K562 (cell line): ENCODE results near the gene CABP7. TPM values are rescaled to one million over a fixed set of nuclear protein-coding genes. Genes with fewer than 3 reads are reported as not detected.

Experiments
- COPS2 ChIP-seq: fragments of 450-650 bp; conservative IDR thresholded peaks from 2 replicates; pipeline ENCODE4 v1.6.1; 2016; ENCODE audit warnings: mild to moderate bottlenecking, moderate library complexity
- ESRRA ChIP-seq: fragments of 450-650 bp; IDR thresholded peaks from 2 replicates; pipeline ENCODE4 v1.6.1; 2014; ENCODE audit warnings: low read depth, mild to moderate bottlenecking, moderate library complexity, borderline replicate concordance
- MCM7 ChIP-seq, 2 experiments: fragments of 450-650 bp; IDR thresholded peaks; 2 replicates each; pipeline ENCODE4 v1.6.1; 2016 to 2018
- NFE2 ChIP-seq: IDR thresholded peaks from 2 replicates; pipeline ENCODE4 v1.6.1; 2014; ENCODE audit warnings: antibody characterized with exemption, low read depth
- PML ChIP-seq: IDR thresholded peaks from 2 replicates; pipeline ENCODE4 v1.6.1; 2012; ENCODE audit warnings: low read length, inconsistent platforms
- RBM15 ChIP-seq: fragments of 200-400 bp; formaldehyde crosslinking; IDR thresholded peaks from 2 replicates; pipeline ENCODE4 v1.6.1; 2018; ENCODE audit warnings: mild to moderate bottlenecking, low read length, moderate library complexity; ENCODE audit not compliant: insufficient read depth
- SMARCB1 ChIP-seq: IDR thresholded peaks from 2 replicates; pipeline ENCODE4 v1.6.1; 2011; ENCODE audit warnings: improper control_type of control experiment, low read depth; ENCODE audit not compliant: insufficient read length
- TSC22D4 ChIP-seq: fragments of 450-650 bp; IDR thresholded peaks from 2 replicates; pipeline ENCODE4 v1.6.1; 2016; ENCODE audit warnings: missing genetic modification characterization, missing biosample characterization, control low read depth
- ZNF586 ChIP-seq: fragments of 450-650 bp; formaldehyde crosslinking; conservative IDR thresholded peaks from 2 replicates; pipeline ENCODE4 v1.4.0; 2020; ENCODE audit warnings: mild to moderate bottlenecking, moderate library complexity
- polyA plus RNA-seq, 8 experiments: library from polyadenylated mRNA; depleted of rRNA in 4 of 8; stranded (reverse) in 5 of 8; unstranded in 3 of 8; fragments of >200 nt; fragmentation: Nextera tagmentation in 2 of 8; fragmentation: Illumina TruSeq in 1 of 8; extraction: Ambion mirVana in 2 of 8; extraction: Trizol in 1 of 8; gene quantifications; 2 replicates each; pipeline versions ENCODE4 v1.2.1 to v1.2.3, GENCODE V29; 2011 to 2014; ENCODE audit warnings: inconsistent platforms in 1 of 8, missing spikeins in 1 of 8
- total RNA-seq, 7 experiments: library from RNA; depleted of rRNA in 6 of 7; stranded (reverse); fragments of >200 nt in 6 of 7; fragmentation: Illumina TruSeq in 2 of 7; extraction: Trizol in 2 of 7; gene quantifications; 2 replicates each; pipeline versions ENCODE4 v1.2.1 to v1.2.3, GENCODE V29; 2011 to 2021; ENCODE audit warnings: low replicate concordance in 1 of 7
- TF ChIP-seq, protein P1 (sequence below): IDR thresholded peaks from 2 replicates; pipeline ENCODE4 v1.6.1; 2012; ENCODE audit warnings: low read depth, low read length, improper control_type of control experiment, borderline replicate concordance
- TF ChIP-seq, protein P2 (sequence below): fragments of 250-450 bp; sonication (Bioruptor Pico); IDR thresholded peaks from 2 replicates; pipeline ENCODE4 v1.4.0; 2020
- TF ChIP-seq, protein P3 (sequence below): IDR thresholded peaks from 2 replicates; pipeline ENCODE4 v1.6.1; 2014; ENCODE audit warnings: antibody characterized with exemption

The CABP7 gene
- total and polyA plus RNA-seq, 9 of the 15 experiments (the other 6 are each of a cell fraction or from before 2014, with no cell fraction given): not detected

DNA sequence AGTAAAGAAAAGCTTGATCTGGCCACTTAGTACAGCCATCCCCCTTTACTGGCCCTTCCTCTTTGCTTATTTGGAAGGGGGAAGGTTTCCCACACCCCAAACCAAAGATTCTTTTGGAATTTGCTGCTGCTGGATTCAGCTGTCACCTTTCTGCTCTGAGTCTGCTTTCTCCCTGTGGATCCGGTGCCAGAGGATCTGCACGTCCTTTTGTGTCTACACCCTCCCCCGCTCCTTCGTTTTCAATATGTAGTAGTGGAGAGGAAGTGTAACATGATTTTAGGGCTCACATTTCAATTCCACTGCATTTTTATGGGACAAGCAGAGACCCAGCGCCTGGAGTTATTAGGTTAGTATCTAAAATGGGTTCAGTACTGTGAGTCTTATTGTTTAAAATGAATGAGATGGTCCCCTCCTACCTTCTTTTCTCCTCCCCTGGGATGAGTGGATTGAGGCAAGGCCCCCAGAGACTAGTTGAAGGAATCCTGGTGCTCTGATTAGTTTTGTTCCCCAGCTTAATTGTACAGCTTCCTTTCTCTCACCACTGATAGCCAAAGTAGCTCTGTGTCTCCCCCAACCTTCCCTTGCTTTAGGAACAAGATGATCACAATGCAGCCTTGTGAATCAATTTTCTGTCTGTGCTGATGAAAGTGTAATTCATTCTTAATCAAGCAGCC lies 30.5 kb upstream of the CABP7 start (continued):
- TF ChIP-seq, protein P1, sequence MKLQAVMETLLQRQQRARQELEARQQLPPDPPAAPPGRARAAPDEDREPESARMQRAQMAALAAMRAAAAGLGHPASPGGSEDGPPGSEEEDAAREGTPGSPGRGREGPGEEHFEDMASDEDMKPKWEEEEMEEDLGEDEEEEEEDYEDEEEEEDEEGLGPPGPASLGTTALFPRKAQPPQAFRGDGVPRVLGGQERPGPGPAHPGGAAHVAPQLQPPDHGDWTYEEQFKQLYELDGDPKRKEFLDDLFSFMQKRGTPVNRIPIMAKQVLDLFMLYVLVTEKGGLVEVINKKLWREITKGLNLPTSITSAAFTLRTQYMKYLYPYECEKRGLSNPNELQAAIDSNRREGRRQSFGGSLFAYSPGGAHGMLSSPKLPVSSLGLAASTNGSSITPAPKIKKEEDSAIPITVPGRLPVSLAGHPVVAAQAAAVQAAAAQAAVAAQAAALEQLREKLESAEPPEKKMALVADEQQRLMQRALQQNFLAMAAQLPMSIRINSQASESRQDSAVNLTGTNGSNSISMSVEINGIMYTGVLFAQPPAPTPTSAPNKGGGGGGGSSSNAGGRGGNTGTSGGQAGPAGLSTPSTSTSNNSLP: no peak
- TF ChIP-seq PML (no peak), ZNF586 (CRISPR knock-in tag) (no peak), TSC22D4 (tag) (no peak), NFE2 (no peak), MCM7 (IDR thresholded peaks at IDR 0.05) (no peak), RBM15 (no peak), COPS2 (no peak), ESRRA (no peak), SMARCB1 (no peak)
- TF ChIP-seq, protein P2, sequence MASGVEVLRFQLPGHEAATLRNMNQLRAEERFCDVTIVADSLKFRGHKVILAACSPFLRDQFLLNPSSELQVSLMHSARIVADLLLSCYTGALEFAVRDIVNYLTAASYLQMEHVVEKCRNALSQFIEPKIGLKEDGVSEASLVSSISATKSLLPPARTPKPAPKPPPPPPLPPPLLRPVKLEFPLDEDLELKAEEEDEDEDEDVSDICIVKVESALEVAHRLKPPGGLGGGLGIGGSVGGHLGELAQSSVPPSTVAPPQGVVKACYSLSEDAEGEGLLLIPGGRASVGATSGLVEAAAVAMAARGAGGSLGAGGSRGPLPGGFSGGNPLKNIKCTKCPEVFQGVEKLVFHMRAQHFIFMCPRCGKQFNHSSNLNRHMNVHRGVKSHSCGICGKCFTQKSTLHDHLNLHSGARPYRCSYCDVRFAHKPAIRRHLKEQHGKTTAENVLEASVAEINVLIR (CRISPR knock-in tag): no peak
- TF ChIP-seq, protein P3, sequence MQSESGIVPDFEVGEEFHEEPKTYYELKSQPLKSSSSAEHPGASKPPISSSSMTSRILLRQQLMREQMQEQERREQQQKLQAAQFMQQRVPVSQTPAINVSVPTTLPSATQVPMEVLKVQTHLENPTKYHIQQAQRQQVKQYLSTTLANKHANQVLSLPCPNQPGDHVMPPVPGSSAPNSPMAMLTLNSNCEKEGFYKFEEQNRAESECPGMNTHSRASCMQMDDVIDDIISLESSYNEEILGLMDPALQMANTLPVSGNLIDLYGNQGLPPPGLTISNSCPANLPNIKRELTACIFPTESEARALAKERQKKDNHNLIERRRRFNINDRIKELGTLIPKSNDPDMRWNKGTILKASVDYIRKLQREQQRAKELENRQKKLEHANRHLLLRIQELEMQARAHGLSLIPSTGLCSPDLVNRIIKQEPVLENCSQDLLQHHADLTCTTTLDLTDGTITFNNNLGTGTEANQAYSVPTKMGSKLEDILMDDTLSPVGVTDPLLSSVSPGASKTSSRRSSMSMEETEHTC: no peak
- TF ChIP-seq, all 486 proteins: peak for 0
